Lower lobe of right lung (tissue), 2 donors: ENCODE data around the gene NTN4. TPM values are rescaled to one million over a fixed set of nuclear protein-coding genes. Genes with fewer than 3 reads are reported as not detected.
"Not testable (repeated sequence)": the region's sequence is repeated elsewhere in the genome, so short reads cannot be mapped to it uniquely, and the experiment has no call there.

ENCODE experiments used
- ATAC-seq, 2 donors: fragments of 200-7000 bp; cut with Tn5 transposase; one replicate each; pipeline ENCODE4 v1.9.1; 2020 to 2022; ENCODE audit warnings: mild to moderate bottlenecking in 2 of 2, moderate library complexity in 2 of 2
- DNase-seq: peaks from one replicate; pipeline ENCODE4 v3.0.0-alpha.2; 2020
- H3K27ac ChIP-seq: fragments of 200-600 bp; one replicate; pipeline ENCODE4 v1.8.0; 2022
- H3K27me3 ChIP-seq: fragments of 200-600 bp; one replicate; pipeline ENCODE4 v1.8.0; 2022; ENCODE audit warnings: low read depth
- H3K36me3 ChIP-seq: fragments of 200-600 bp; one replicate; pipeline ENCODE4 v1.8.0; 2022; ENCODE audit warnings: mild to moderate bottlenecking
- H3K4me1 ChIP-seq: fragments of 200-600 bp; one replicate; pipeline ENCODE4 v1.8.0; 2022
- H3K4me3 ChIP-seq: fragments of 200-600 bp; one replicate; pipeline ENCODE4 v1.8.0; 2022; ENCODE audit warnings: mild to moderate bottlenecking
- H3K9me3 ChIP-seq: fragments of 200-600 bp; one replicate; pipeline ENCODE4 v1.8.0; 2022
- CTCF ChIP-seq: fragments of 200-600 bp; IDR thresholded peaks from one replicate; pipeline ENCODE4 v1.8.0; 2022; ENCODE audit warnings: antibody characterized with exemption, mild to moderate bottlenecking
- intact Hi-C: fragments of 100-400 bp; cut with DNase I; formaldehyde crosslinking; loops from one replicate; pipeline ENCODE4 v1.11.0; 2022
- total RNA-seq: library from RNA; stranded (reverse); fragmentation: NEBNext Ultra II Directional; extraction: Animal tissue kit (Norgen Biotek cat#: 25700); gene quantifications from one replicate; pipeline ENCODE4 v1.2.1, GENCODE V29; 2021
- donor health status: DM: no; HTN: yes; CAD: no; lungs with severe emphysema.

NTN4 gene
- total RNA-seq, 1 donor from 2014 or later = 140 TPM

DNA sequence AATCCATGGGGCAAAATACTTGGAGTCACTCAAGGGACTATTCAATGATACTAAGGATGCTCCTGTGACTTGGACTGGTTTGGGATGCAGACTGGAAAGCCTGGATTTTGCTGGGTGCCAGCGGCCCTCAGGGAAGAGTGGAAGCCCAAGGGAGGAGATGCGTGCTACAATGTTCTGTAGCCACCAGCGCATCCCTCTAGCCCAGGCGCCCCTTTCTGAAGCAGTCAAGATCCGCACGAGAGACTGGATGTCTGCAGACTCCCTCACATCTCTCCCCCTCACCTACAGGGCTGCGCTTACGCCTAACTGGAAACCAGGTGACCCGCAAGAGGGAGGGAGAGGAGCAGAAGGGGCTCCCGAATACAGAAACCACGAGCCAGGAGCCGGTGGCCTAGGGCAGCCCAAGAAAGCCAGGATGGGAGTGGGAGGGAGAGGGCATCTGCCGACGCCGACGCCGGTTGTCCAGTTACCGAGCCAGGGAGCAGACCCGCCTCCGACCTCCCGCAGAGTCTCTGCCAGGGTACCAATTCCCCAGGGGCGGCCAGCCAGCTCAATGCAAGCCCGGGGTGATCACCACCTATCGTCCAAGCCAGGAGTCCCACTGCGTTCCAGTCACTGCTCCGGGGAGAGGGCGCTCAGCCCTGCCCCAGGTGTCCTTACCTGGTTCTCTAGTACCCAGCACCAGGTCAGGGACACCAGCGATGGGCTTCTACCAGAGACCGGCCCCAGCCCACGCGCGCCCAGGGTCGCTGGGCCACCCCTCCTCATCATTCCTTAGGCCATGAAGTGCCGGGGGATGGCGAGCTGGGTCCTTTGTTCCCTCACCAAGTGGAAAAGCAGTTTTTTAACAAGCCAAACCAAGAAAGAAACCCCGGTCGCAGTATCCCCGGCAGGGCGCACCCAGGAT lies 1.2 kb downstream of the NTN4 start:
- intact Hi-C loops = no loop called here
- peak overlapping the region; percentile 66 for H3K4me3 ChIP-seq
- peak; percentile 59 for DNase-seq
- no peaks in the 10 kb centered on the region for H3K36me3 ChIP-seq
- H3K4me1 ChIP-seq = peaks cover 32% of the 10 kb centered on the region
- H3K27ac ChIP-seq = peak overlapping the region; percentile 82
- peak; percentile 57 to 64 for ATAC-seq
- peaks cover 8% of the 10 kb centered on the region for H3K27me3 ChIP-seq
- no peak for TF ChIP-seq CTCF
- H3K9me3 ChIP-seq = no peaks in the 10 kb centered on the region

DNA sequence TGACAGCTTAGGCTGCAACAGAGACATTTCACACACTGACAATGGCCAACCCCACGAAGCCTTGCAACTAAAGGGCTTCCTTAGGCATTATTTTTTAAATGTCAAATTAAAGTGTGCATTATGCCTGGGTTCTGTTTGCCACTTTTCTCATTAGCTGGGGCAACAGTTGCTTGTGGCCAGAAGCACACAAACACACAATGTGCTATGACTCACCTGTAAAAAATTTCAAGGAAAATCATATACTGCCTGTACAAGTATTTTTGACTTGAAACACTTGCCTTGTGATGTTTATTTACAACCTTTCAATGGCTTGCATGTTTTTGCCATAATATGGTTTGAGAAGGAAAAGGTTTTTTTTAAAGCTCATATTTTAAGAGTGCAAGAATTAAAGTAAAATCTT lies 1.9 kb downstream of the NTN4 start:
- ATAC-seq = no peak
- Histone ChIP-seq H3K4me1 (peaks cover 32% of the 10 kb centered on the region), H3K9me3 (no peaks in the 10 kb centered on the region), H3K4me3 (peak overlapping the region; percentile 66), H3K36me3 (no peaks in the 10 kb centered on the region), H3K27ac (peak overlapping the region; percentile 82), H3K27me3 (peaks cover 8% of the 10 kb centered on the region)
- DNase-seq = no peak
- no peak for TF ChIP-seq CTCF
- intact Hi-C loops = no loop called here

DNA sequence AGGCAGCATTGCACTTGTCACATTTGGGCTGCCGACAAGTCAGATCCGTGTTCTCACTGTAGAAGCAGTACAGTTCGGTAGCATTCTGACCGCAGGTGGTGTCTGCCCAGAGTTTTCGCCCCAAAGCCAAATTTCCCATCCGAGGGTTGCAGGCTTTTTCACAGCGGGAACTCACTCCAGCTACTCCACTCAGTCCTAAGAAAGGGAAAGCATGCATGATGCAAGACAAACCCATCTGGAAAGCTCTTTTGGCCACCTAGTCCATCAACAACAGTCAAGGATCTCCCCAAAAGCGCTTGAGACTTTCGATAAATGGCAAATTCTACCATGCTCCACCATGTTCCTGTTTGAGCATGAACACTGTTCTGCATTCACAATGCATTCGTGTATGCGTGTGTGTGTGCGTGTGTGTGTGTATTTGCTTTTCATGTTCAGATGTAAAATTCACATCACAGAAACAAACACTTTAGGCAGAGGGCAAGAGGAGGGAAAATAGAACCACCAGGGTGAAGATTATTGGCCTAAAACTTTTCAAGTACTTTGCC lies 3.2 kb downstream of the NTN4 start:
- ATAC-seq = no peak
- Histone ChIP-seq H3K27me3 (peaks cover 8% of the 10 kb centered on the region), H3K9me3 (no peaks in the 10 kb centered on the region), H3K27ac (no peak overlapping the region), H3K4me1 (peaks cover 32% of the 10 kb centered on the region), H3K4me3 (peak overlapping the region; percentile 66), H3K36me3 (peaks cover 5% of the 10 kb centered on the region)
- intact Hi-C loops = no loop called here
- no peak for TF ChIP-seq CTCF
- DNase-seq = no peak

- Histone ChIP-seq H3K27me3 (peaks cover 8% of the 10 kb centered on the region), H3K27ac (no peak overlapping the region), H3K9me3 (no peaks in the 10 kb centered on the region), H3K4me1 (peaks cover 32% of the 10 kb centered on the region), H3K4me3 (peak overlapping the region; percentile 66), H3K36me3 (peaks cover 5% of the 10 kb centered on the region)
- no peak for TF ChIP-seq CTCF
- intact Hi-C loops = no loop called here
- no peak for DNase-seq
- no peak for ATAC-seq
Observed at GRCh38 chr12:95784915-95785314, 5.6 kb downstream of the NTN4 start.

- no peaks in the 10 kb centered on the region for H3K9me3 ChIP-seq
- intact Hi-C loops = no loop called here
- ATAC-seq = peak in 1 of 2 donors; percentile 38
- no peak for TF ChIP-seq CTCF
- H3K27me3 ChIP-seq = peaks cover 8% of the 10 kb centered on the region
- H3K27ac ChIP-seq = no peak overlapping the region
- peaks cover 5% of the 10 kb centered on the region for H3K36me3 ChIP-seq
- no peak overlapping the region for H3K4me3 ChIP-seq
- peaks cover 26% of the 10 kb centered on the region for H3K4me1 ChIP-seq
- no peak for DNase-seq
Observed at GRCh38 chr12:95784286-95784685, 6.3 kb downstream of the NTN4 start.

DNA sequence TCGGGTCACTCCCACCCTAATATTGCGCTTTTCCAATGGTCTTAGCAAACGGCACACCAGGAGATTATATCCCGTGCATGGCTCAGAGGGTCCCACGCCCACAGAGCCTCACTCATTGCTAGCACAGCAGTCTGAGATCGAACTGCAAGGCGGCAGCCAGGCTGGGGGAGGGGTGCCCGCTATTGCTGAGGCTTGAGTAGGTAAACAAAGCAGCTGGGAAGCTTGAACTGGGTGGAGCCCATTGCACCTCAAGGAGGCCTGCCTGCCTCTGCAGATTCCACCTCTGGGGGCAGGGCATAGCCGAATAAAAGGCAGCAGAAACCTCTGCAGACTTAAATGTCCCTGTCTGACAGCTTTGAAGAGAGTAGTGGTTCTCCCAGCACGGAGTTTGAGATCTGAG lies 15.1 kb downstream of the NTN4 start:
- intact Hi-C loops = not testable (repeated sequence)

More for the DNA sequence above, 15.1 kb downstream of the NTN4 start:
- not testable (repeated sequence) for H3K4me3 ChIP-seq, H3K9me3 ChIP-seq, H3K27me3 ChIP-seq, H3K4me1 ChIP-seq, H3K27ac ChIP-seq, H3K36me3 ChIP-seq, ATAC-seq
- peak; percentile 59 for DNase-seq
